Non-pigmented ciliary epithelial cell (primary cell): Measurements from ENCODE around the gene FBXW4.

Experiments
- DNase-seq: peaks from one replicate; pipeline ENCODE4 v3.0.0-alpha.2; 2010; ENCODE audit warnings: low read depth

Gene FBXW4

GRCh38 chr10:101566333-101567164 lies 128.4 kb downstream of the FBXW4 start:
- DNase-seq: no peak

GRCh38 chr10:101565936-101566332 lies 129.0 kb downstream of the FBXW4 start:
- DNase-seq: no peak

- no peak for DNase-seq
These were observed 129.5 kb downstream of the FBXW4 start for GRCh38 chr10:101565370-101565900.

GRCh38 chr10:101564490-101564991 lies 130.4 kb downstream of the FBXW4 start:
- no peak for DNase-seq

- DNase-seq: no peak
These were observed 131.4 kb downstream of the FBXW4 start for GRCh38 chr10:101563497-101564040.

GRCh38 chr10:101563007-101563406 lies 132.0 kb downstream of the FBXW4 start:
- DNase-seq: no peak

GRCh38 chr10:101562231-101562630 lies 132.7 kb downstream of the FBXW4 start:
- no peak for DNase-seq

- no peak for DNase-seq
These were observed 133.7 kb downstream of the FBXW4 start for GRCh38 chr10:101561068-101561915.
